ENCODE measurements around the gene PGAP1. TPM values are rescaled to one million over a fixed set of nuclear protein-coding genes. Genes with fewer than 3 reads are reported as not detected.

PGAP1 gene
- total RNA-seq, 1 experiment from 2014 or later, result 7.1 TPM

GRCh38 chr2:196970099-196970498 is 43.6 kb upstream of the PGAP1 start:
- no peak overlapping the region for H2AFZ ChIP-seq (ENCODE audit: low read depth, low read length, poor library complexity, severe bottlenecking)
- H3K4me2 ChIP-seq (ENCODE audit: low read length), result no peak overlapping the region
- TF ChIP-seq SRF (IDR thresholded peaks at IDR 0.05; ENCODE audit: low read depth) (no peak), EZH2 (IDR thresholded peaks at IDR 0.05) (no peak), SP1 (IDR thresholded peaks at IDR 0.05; ENCODE audit: low read depth) (no peak), EZH2phosphoT487 (IDR thresholded peaks at IDR 0.05; ENCODE audit: borderline replicate concordance) (no peak), ZNF274 (IDR thresholded peaks at IDR 0.05; ENCODE audit: low read depth, low read length) (no peak), ZBTB33 (IDR thresholded peaks at IDR 0.05; ENCODE audit: extremely low read depth, insufficient replicate concordance, low read length) (no peak), YY1 (IDR thresholded peaks at IDR 0.05; ENCODE audit: extremely low read depth, insufficient replicate concordance, low read depth, low read length) (no peak), FOSL1 (IDR thresholded peaks at IDR 0.05; ENCODE audit: low read depth) (no peak), POLR2A (IDR thresholded peaks at IDR 0.05; ENCODE audit: borderline replicate concordance, extremely low read depth, insufficient read depth, insufficient read length) (no peak), POLR2AphosphoS5 (IDR thresholded peaks at IDR 0.05; ENCODE audit: low read depth, low read length) (no peak), JUND (IDR thresholded peaks at IDR 0.05) (no peak), SIN3A (IDR thresholded peaks at IDR 0.05; ENCODE audit: low read depth) (no peak), RAD21 (IDR thresholded peaks at IDR 0.05; ENCODE audit: low read depth) (no peak), CEBPB (IDR thresholded peaks at IDR 0.05; ENCODE audit: low read depth) (no peak), ELF1 (IDR thresholded peaks at IDR 0.05; ENCODE audit: borderline replicate concordance, low read depth) (no peak), CBX3 (IDR thresholded peaks at IDR 0.05; ENCODE audit: low read depth) (no peak), TCF7L2 (IDR thresholded peaks at IDR 0.05; ENCODE audit: borderline replicate concordance, extremely low read depth, insufficient read depth, insufficient read length) (no peak), REST (IDR thresholded peaks at IDR 0.05; ENCODE audit: low read depth) (no peak)
- TF ChIP-seq, protein P1, sequence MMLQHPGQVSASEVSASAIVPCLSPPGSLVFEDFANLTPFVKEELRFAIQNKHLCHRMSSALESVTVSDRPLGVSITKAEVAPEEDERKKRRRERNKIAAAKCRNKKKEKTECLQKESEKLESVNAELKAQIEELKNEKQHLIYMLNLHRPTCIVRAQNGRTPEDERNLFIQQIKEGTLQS (IDR thresholded peaks at IDR 0.05), result no peak
- no peaks in the 10 kb centered on the region for H3K9me2 ChIP-seq (ENCODE audit: insufficient read depth)
- no peak overlapping the region for H3K27ac ChIP-seq (ENCODE audit: low read depth, low read length)
- no peak overlapping the region for H3K9ac ChIP-seq (ENCODE audit: low read length)
- no peak for DNase-seq (ENCODE audit: low read depth, low spot score)
- H3K79me2 ChIP-seq (ENCODE audit: insufficient read depth, low read length), result no peaks in the 10 kb centered on the region
- POLR2A ChIA-PET, result no interaction called here
- RAD21 ChIA-PET (ENCODE audit: low non-redundant PET in 1 of 2, low total read pairs in 2 of 2, uncharacterized antibody in 2 of 2, unreplicated experiment in 2 of 2), result no interaction called here
- H3K27me3 ChIP-seq (ENCODE audit: insufficient read depth, low read length), result no peaks in the 10 kb centered on the region
- no peaks in the 10 kb centered on the region for H4K20me1 ChIP-seq (ENCODE audit: insufficient read depth)
- CTCF ChIA-PET, result no interaction called here
- no peak overlapping the region for H3K4me3 ChIP-seq (replicated peaks in 1 of 2; ENCODE audit: low read depth in 1 of 2, low read length in 2 of 2)
- no TSS peak for BruUV-seq (replicated peaks)
- no peaks in the 10 kb centered on the region for H3K4me1 ChIP-seq (ENCODE audit: control insufficient read depth in 1 of 2, insufficient read depth in 2 of 2, low read length in 2 of 2)
- no peaks in the 10 kb centered on the region for H3K36me3 ChIP-seq (ENCODE audit: control insufficient read depth in 1 of 2, insufficient read depth in 2 of 2, low read length in 2 of 2)
- intact Hi-C loops (cut with micrococcal nuclease), result no loop called here
- no peak for ATAC-seq
- H3K9me3 ChIP-seq (ENCODE audit: control insufficient read depth in 1 of 2, insufficient read depth in 1 of 2, low read depth in 1 of 2, low read length in 2 of 2), result no peaks in the 10 kb centered on the region
